Endometrium (tissue), 2 donors: Measurements from ENCODE around the gene CRYGB.
"Not testable (repeated sequence)": the region's sequence is repeated elsewhere in the genome, so short reads cannot be mapped to it uniquely, and the experiment has no call there.

Source experiments
- FAIRE-seq: peaks from 2 replicates; lab custom pipeline; 2012; peaks lifted over from hg19 to GRCh38; lab: Jason Lieb, UNC
- donor health status: control.
- donor health status: control.

CRYGB gene

GRCh38 chr2:208112969-208113368 lies 33.0 kb downstream of the CRYGB start:
- FAIRE-seq, result no peak

- not testable (repeated sequence) for FAIRE-seq
Observed at GRCh38 chr2:208112273-208112745, 33.6 kb downstream of the CRYGB start.

DNA sequence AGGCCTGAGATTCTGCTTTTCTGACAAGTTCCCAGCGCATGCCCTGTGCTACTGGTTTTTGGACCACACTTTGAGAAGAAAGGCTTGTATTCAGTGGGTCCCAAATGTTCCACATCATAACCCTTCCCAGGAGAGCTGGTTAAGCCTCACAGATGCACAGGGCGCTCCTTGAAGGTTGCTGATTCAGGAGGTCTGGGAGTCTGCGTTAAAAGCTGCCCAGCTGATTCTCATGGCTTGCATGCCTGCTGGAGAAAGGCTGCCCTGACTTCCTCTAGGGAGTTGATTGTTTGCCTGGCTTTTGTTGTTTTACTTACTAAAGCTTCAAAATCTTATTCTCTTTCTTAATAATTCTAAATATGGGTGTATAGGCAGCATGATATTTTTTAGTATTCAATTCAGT lies 42.3 kb downstream of the CRYGB start:
- no peak for FAIRE-seq

GRCh38 chr2:208101716-208102631 lies 44.0 kb downstream of the CRYGB start:
- FAIRE-seq, result no peak

- no peak for FAIRE-seq
Observed at GRCh38 chr2:208099682-208100470, 46.1 kb downstream of the CRYGB start.

- not testable (repeated sequence) for FAIRE-seq
Observed at GRCh38 chr2:208098701-208099100, 47.3 kb downstream of the CRYGB start.

DNA sequence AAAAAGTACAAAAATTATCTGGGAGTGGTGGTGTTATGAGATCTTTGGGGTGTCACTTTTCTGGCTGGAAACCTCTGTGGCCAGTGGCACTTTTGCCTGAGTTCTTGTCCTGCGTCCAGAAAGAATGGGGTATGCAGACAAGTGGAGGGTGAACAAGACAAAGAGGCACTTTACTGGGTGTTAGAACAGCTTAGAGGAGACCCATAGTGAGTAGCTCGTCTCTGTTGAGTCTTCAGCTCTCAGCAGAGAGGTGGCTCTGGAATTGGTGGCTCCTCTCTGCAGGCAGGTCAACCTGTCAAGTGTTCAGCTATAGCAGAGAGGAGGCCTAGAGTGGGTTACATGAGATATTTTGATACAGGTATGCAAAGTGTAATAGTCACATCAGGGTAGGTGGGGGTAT lies 47.7 kb downstream of the CRYGB start:
- no peak for FAIRE-seq

DNA sequence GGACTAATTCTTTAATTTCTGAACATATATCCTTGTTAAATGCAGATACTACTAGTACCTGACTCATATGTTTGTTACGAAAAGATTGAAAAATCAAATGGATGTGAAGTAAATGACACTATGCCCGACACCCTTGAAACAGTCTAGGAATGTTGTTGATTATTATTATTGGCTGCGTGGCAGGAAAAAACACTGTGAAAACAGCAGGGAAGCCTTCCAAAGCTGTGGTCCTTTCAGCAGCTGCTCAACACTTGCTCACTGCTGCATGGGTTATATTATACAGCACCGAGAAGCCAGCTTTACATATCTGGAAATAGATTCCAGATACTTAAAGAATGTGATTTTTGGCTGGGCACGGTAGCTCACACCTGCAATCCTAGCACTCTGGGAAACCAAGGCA lies 48.2 kb downstream of the CRYGB start:
- FAIRE-seq, result no peak

- no peak for FAIRE-seq
Observed at GRCh38 chr2:208097313-208097712, 48.6 kb downstream of the CRYGB start.

- FAIRE-seq, result no peak
Observed at GRCh38 chr2:208096080-208096479, 49.9 kb downstream of the CRYGB start.

GRCh38 chr2:208093128-208093527 lies 52.8 kb downstream of the CRYGB start:
- FAIRE-seq, result no peak
